NT2/D1 (cell line): ENCODE results near the gene DGKE.

Experiments used
- SUZ12 ChIP-seq: IDR thresholded peaks from 2 replicates; pipeline ENCODE4 v1.6.1; 2011; ENCODE audit not compliant: insufficient read length, insufficient read depth; ENCODE audit errors: extremely low read depth
- YY1 ChIP-seq: IDR thresholded peaks from 2 replicates; pipeline ENCODE4 v1.6.1; 2011; ENCODE audit not compliant: insufficient read length, insufficient read depth
- ZNF274 ChIP-seq: IDR thresholded peaks from 2 replicates; pipeline ENCODE4 v1.6.1; 2011; ENCODE audit warnings: mild to moderate bottlenecking, low read depth, low read length

DNA sequence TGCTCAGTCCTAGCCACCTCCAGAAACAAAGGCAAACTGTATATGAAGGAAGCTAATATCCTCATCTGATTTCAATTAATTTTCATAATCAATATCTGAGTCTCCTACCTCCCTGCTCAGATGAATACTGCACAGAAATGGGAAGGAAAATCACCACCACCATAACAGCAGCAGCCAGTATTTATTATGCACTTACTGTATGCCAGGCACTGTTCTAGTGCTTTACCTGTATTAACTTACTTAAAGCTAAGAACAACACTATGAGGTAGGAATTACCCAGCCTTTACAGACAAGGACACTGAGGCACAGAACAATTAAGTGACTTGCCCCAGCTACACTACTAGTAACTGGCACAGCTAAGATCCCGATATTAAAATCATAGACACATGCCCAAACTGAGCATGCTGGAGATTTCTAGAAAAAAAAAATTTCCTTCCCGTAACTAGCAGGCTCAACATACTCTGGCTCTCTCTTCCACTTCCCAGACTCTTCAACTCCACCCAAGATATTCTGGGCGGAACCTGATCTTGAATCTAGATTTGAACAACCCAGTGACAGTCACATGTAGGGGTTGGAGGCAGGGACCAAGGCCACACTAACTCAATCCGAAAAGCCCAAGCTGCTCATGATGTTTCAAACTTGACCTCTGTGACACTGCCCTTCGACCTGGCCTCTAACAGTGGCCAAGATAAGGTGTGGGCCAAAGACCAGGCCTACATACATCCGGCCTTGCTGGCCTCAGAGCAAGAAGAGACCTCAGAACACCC is 76.0 kb downstream of the DGKE start:
- TF ChIP-seq ZNF274 (no peak), YY1 (no peak), SUZ12 (no peak)
